ENCODE results near the gene APOBR.

GRCh38 chr16:28503470-28504259 is 9.2 kb downstream of the APOBR start:
- no peak for TF ChIP-seq CTCF (IDR thresholded peaks at IDR 0.05; ENCODE audit: extremely low read depth in 1 of 2, insufficient read depth in 1 of 2, low read depth in 1 of 2, low read length in 2 of 2)
- TF ChIP-seq POLR2AphosphoS5 (IDR thresholded peaks at IDR 0.05; ENCODE audit: insufficient read depth, low read depth, low read length), result no peak
- no peak for TF ChIP-seq MYC (IDR thresholded peaks at IDR 0.05; ENCODE audit: low read depth, low read length)
- TF ChIP-seq MAX (IDR thresholded peaks at IDR 0.05; ENCODE audit: insufficient read depth, insufficient read length), result no peak
- no peak for TF ChIP-seq FOS (IDR thresholded peaks at IDR 0.05; ENCODE audit: borderline replicate concordance, insufficient read depth, low read length)
- TF ChIP-seq POLR2A (IDR thresholded peaks at IDR 0.05; ENCODE audit: low read depth, low read length), result no peak
- TF ChIP-seq EZH2 (IDR thresholded peaks at IDR 0.05; ENCODE audit: borderline replicate concordance, low read depth, low read length, severe bottlenecking), result no peak
- TF ChIP-seq GATA2 (IDR thresholded peaks at IDR 0.05; ENCODE audit: insufficient read depth, insufficient read length, low read depth, low read length), result no peak
- TF ChIP-seq JUN (IDR thresholded peaks at IDR 0.05; ENCODE audit: borderline replicate concordance, insufficient read depth, insufficient read length, low read depth), result no peak

Data from endothelial cell of umbilical vein (primary cell).